Measurements from ENCODE around the gene TBX15. TPM values are rescaled to one million over a fixed set of nuclear protein-coding genes. Genes with fewer than 3 reads are reported as not detected.

The TBX15 gene
- total RNA-seq, 1 experiment from 2014 or later: 0.32 TPM

DNA sequence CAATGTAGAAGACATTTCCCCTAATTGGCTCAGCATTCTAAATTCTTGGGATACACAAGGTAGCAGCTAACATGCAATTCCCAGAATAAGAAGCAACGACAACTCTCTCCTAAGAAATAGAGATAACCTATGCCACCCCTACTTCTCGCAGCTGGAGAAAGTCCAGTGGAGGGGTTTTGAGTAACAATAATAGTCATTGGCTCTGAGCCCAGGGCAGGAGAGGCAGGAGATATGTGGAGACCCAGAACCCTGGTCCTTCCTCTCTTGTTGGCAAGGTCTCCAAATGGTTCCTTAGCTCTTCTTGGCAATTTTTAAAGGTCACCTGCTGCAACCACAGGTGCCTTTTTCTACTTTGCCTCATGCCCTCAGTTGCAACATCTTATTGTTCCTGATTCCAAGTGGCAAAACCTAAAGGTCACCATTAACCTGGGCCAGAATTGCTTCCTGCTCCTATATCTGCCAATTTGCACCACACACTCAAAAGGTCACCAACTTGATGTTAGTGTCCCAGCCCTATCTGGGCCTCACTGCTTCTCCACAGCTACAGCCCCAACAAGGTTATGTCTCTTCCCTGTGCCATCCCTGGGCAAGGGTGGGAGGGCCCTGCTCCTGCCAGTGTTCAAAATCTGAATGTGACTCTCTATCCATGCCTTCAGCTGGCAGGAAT is 36.7 kb downstream of the TBX15 start:
- Histone ChIP-seq H3K4me3 (ENCODE audit: low read depth, low read length, poor library complexity, severe bottlenecking) (no peak overlapping the region), H3K27ac (ENCODE audit: low read depth, low read length, poor library complexity, severe bottlenecking) (no peak overlapping the region), H3K36me3 (ENCODE audit: insufficient read depth, low read length, poor library complexity, severe bottlenecking) (no peaks in the 10 kb centered on the region), H3K4me1 (ENCODE audit: insufficient read depth, low read length, poor library complexity, severe bottlenecking) (no peaks in the 10 kb centered on the region), H3K27me3 (replicated peaks; ENCODE audit: insufficient read depth, low read depth, low read length, poor library complexity) (no peaks in the 10 kb centered on the region), H3K9me3 (ENCODE audit: low read depth, low read length, poor library complexity, severe bottlenecking) (no peaks in the 10 kb centered on the region)
- DNase-seq (ENCODE audit: low spot score): no peak
- BruUV-seq (replicated peaks): no TSS peak
- ChIA-PET POLR2A (ENCODE audit: low non-redundant PET) (no interaction called here), CTCF (no interaction called here)
- intact Hi-C loops (cut with micrococcal nuclease; ENCODE audit: unreplicated experiment): no loop called here
- TF ChIP-seq, protein P1, sequence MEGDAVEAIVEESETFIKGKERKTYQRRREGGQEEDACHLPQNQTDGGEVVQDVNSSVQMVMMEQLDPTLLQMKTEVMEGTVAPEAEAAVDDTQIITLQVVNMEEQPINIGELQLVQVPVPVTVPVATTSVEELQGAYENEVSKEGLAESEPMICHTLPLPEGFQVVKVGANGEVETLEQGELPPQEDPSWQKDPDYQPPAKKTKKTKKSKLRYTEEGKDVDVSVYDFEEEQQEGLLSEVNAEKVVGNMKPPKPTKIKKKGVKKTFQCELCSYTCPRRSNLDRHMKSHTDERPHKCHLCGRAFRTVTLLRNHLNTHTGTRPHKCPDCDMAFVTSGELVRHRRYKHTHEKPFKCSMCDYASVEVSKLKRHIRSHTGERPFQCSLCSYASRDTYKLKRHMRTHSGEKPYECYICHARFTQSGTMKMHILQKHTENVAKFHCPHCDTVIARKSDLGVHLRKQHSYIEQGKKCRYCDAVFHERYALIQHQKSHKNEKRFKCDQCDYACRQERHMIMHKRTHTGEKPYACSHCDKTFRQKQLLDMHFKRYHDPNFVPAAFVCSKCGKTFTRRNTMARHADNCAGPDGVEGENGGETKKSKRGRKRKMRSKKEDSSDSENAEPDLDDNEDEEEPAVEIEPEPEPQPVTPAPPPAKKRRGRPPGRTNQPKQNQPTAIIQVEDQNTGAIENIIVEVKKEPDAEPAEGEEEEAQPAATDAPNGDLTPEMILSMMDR (conservative IDR thresholded peaks at IDR 0.05; ENCODE audit: low read depth, low read length): no peak
- TF ChIP-seq EZH2 (IDR thresholded peaks at IDR 0.05; ENCODE audit: borderline replicate concordance, low read depth, low read length, poor library complexity, severe bottlenecking): no peak

DNA sequence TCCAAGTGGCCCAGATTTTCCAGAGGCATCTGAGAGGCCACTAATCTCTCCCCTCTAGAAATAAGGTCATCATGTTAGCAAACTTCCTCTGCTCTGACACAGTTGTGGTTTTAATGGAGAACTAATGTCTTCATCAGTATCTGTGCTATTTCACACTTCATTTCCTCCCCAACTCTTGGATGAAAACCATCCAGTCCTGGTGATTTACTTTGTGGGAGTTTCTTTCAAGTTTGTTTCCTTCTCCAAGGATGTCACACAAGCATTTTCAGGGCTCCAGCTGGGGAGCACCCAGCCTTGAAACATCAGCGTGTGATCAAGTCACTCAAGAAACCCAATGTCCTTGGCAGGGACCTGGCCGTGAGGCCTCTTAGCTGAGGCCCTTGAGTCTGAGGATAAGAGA is 38.8 kb downstream of the TBX15 start:
- intact Hi-C loops (cut with micrococcal nuclease; ENCODE audit: unreplicated experiment): no loop called here
- no peaks in the 10 kb centered on the region for H3K4me1 ChIP-seq (ENCODE audit: insufficient read depth, low read length, poor library complexity, severe bottlenecking)
- no peaks in the 10 kb centered on the region for H3K36me3 ChIP-seq (ENCODE audit: insufficient read depth, low read length, poor library complexity, severe bottlenecking)
- CTCF ChIA-PET: no interaction called here
- H3K27me3 ChIP-seq (replicated peaks; ENCODE audit: insufficient read depth, low read depth, low read length, poor library complexity): no peaks in the 10 kb centered on the region
- no peaks in the 10 kb centered on the region for H3K9me3 ChIP-seq (ENCODE audit: low read depth, low read length, poor library complexity, severe bottlenecking)
- TF ChIP-seq EZH2 (IDR thresholded peaks at IDR 0.05; ENCODE audit: borderline replicate concordance, low read depth, low read length, poor library complexity, severe bottlenecking): no peak
- TF ChIP-seq, protein P1 (conservative IDR thresholded peaks at IDR 0.05; ENCODE audit: low read depth, low read length): no peak
- no peak overlapping the region for H3K4me3 ChIP-seq (ENCODE audit: low read depth, low read length, poor library complexity, severe bottlenecking)
- no peak overlapping the region for H3K27ac ChIP-seq (ENCODE audit: low read depth, low read length, poor library complexity, severe bottlenecking)
- no TSS peak for BruUV-seq (replicated peaks)
- DNase-seq (ENCODE audit: low spot score): no peak
- POLR2A ChIA-PET (ENCODE audit: low non-redundant PET): no interaction called here

DNA sequence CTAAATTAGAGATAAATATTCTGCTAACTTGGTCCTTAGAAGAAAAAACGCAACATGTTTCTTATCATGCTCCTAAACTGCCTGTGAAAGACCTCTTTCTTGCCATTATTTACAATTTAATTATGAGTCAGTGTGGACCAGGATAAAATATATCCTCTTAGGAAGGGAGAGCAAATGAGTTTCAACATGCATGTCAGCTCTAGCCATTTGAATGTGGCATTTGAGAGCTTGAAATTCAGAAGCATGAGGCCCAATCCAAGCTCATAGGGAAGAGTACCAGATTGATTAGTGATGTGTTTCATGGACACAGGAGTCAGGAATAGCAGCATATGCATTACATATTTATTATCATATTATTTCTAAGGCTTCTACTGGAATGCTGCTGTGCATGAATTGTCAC is 39.3 kb downstream of the TBX15 start:
- Histone ChIP-seq H3K27me3 (replicated peaks; ENCODE audit: insufficient read depth, low read depth, low read length, poor library complexity) (no peaks in the 10 kb centered on the region), H3K27ac (ENCODE audit: low read depth, low read length, poor library complexity, severe bottlenecking) (no peak overlapping the region), H3K4me3 (ENCODE audit: low read depth, low read length, poor library complexity, severe bottlenecking) (no peak overlapping the region), H3K36me3 (ENCODE audit: insufficient read depth, low read length, poor library complexity, severe bottlenecking) (no peaks in the 10 kb centered on the region), H3K9me3 (ENCODE audit: low read depth, low read length, poor library complexity, severe bottlenecking) (no peaks in the 10 kb centered on the region), H3K4me1 (ENCODE audit: insufficient read depth, low read length, poor library complexity, severe bottlenecking) (no peaks in the 10 kb centered on the region)
- no TSS peak for BruUV-seq (replicated peaks)
- ChIA-PET POLR2A (ENCODE audit: low non-redundant PET) (no interaction called here), CTCF (no interaction called here)
- intact Hi-C loops (cut with micrococcal nuclease; ENCODE audit: unreplicated experiment): no loop called here
- TF ChIP-seq, protein P1 (conservative IDR thresholded peaks at IDR 0.05; ENCODE audit: low read depth, low read length): no peak
- TF ChIP-seq EZH2 (IDR thresholded peaks at IDR 0.05; ENCODE audit: borderline replicate concordance, low read depth, low read length, poor library complexity, severe bottlenecking): no peak
- DNase-seq (ENCODE audit: low spot score): no peak

All from A673 (cell line).